ENCODE results near the gene LDB1.

LDB1 gene

GRCh38 chr10:102120991-102121738 is 997 bp upstream of the LDB1 start:
- H3K27me3 ChIP-seq (ENCODE audit: control insufficient read depth, low read length), result no peaks in the 10 kb centered on the region

DNA sequence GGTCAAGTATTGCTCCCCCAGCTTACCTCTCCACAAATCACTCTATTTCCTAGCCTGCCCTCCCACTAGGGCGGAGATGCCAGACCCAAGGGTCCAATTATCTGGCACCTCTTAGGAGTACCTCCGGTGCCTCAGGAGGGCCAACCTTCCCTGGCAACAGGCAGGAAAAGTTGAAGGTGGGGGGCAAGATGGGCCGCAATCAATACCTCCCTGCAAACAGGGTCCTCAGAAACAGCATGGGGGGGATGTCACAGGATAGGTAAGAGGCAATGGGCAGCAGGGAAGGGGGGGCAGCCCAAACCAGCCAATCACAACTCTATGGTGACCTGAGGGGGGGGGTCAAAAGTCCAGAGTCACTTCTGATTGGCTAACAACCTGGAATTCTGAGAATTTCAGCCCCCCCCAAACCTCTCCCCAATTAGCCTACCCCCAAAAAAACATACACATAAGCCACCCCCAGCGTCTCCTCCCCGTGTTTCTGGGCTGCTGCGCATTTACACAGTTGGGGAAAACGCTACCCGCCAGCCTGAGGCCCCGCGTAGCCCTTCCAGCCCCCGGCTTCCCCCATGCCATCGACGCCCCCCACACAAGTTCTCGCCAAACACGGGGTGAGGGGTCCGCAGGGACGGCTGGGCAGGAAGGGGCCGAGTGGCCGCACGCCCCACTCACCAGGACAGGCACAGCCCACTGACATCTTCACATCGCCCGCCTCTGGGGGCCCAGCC is 589 bp downstream of the LDB1 start:
- Histone ChIP-seq H3K4me2 (ENCODE audit: low read length) (peak overlapping the region; percentile 99), H3K4me1 (ENCODE audit: control insufficient read depth, low read length) (peaks cover 59% of the 10 kb centered on the region), H3F3A (ENCODE audit: control insufficient read depth, insufficient read depth) (peaks cover 49% of the 10 kb centered on the region), H3K9me2 (replicated peaks; ENCODE audit: control insufficient read depth, low read length) (no peaks in the 10 kb centered on the region), H3K27ac (ENCODE audit: low read depth, low read length) (peak overlapping the region; percentile 86), H3K9me3 (ENCODE audit: control insufficient read depth, insufficient read depth, low read length) (no peaks in the 10 kb centered on the region), H3K27me3 (ENCODE audit: control insufficient read depth, low read length) (no peaks in the 10 kb centered on the region), H3K4me3 (ENCODE audit: low read length) (peak overlapping the region; percentile 97), H3K79me2 (ENCODE audit: control insufficient read depth, low read length) (peaks cover 63% of the 10 kb centered on the region), H3K36me3 (ENCODE audit: control insufficient read depth, low read length) (no peaks in the 10 kb centered on the region; the same call in 1 of the 2 replicates), H4K20me1 (ENCODE audit: control insufficient read depth, insufficient read depth, low read depth, low read length) (no peaks in the 10 kb centered on the region)
- TF ChIP-seq, protein P1, sequence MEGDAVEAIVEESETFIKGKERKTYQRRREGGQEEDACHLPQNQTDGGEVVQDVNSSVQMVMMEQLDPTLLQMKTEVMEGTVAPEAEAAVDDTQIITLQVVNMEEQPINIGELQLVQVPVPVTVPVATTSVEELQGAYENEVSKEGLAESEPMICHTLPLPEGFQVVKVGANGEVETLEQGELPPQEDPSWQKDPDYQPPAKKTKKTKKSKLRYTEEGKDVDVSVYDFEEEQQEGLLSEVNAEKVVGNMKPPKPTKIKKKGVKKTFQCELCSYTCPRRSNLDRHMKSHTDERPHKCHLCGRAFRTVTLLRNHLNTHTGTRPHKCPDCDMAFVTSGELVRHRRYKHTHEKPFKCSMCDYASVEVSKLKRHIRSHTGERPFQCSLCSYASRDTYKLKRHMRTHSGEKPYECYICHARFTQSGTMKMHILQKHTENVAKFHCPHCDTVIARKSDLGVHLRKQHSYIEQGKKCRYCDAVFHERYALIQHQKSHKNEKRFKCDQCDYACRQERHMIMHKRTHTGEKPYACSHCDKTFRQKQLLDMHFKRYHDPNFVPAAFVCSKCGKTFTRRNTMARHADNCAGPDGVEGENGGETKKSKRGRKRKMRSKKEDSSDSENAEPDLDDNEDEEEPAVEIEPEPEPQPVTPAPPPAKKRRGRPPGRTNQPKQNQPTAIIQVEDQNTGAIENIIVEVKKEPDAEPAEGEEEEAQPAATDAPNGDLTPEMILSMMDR (IDR thresholded peaks at IDR 0.05; ENCODE audit: low read depth, low read length, poor library complexity, severe bottlenecking), result no peak
- no peak for TF ChIP-seq EZH2phosphoT487 (IDR thresholded peaks at IDR 0.05; ENCODE audit: borderline replicate concordance, low read length)

More at GRCh38 chr10:102120991-102121738, 997 bp upstream of the LDB1 start:
- Histone ChIP-seq H4K20me1 (ENCODE audit: control insufficient read depth, insufficient read depth, low read depth, low read length) (no peaks in the 10 kb centered on the region), H3K79me2 (ENCODE audit: control insufficient read depth, low read length) (peaks cover 48% of the 10 kb centered on the region), H3K4me2 (ENCODE audit: low read length) (peak overlapping the region; percentile 99), H3K9me2 (replicated peaks; ENCODE audit: control insufficient read depth, low read length) (no peaks in the 10 kb centered on the region), H3K27ac (ENCODE audit: low read depth, low read length) (peak overlapping the region; percentile 86), H3K36me3 (ENCODE audit: control insufficient read depth, low read length) (no peaks in the 10 kb centered on the region; the same call in 1 of the 2 replicates), H3K9me3 (ENCODE audit: control insufficient read depth, insufficient read depth, low read length) (no peaks in the 10 kb centered on the region), H3F3A (ENCODE audit: control insufficient read depth, insufficient read depth) (peaks cover 38% of the 10 kb centered on the region), H3K4me1 (ENCODE audit: control insufficient read depth, low read length) (peaks cover 46% of the 10 kb centered on the region), H3K4me3 (ENCODE audit: low read length) (peak overlapping the region; percentile 97)
- TF ChIP-seq EZH2phosphoT487 (IDR thresholded peaks at IDR 0.05; ENCODE audit: borderline replicate concordance, low read length), result no peak
- TF ChIP-seq, protein P1 (IDR thresholded peaks at IDR 0.05; ENCODE audit: low read depth, low read length, poor library complexity, severe bottlenecking), result no peak

- H3K27ac ChIP-seq (ENCODE audit: low read depth, low read length), result peak overlapping the region; percentile 86
These were observed 1.3 kb downstream of the LDB1 start for GRCh38 chr10:102118867-102119266.

More at GRCh38 chr10:102118867-102119266, 1.3 kb downstream of the LDB1 start:
- H3K4me1 ChIP-seq (ENCODE audit: control insufficient read depth, low read length), result peaks cover 60% of the 10 kb centered on the region
- no peaks in the 10 kb centered on the region for H3K9me3 ChIP-seq (ENCODE audit: control insufficient read depth, insufficient read depth, low read length)
- H4K20me1 ChIP-seq (ENCODE audit: control insufficient read depth, insufficient read depth, low read depth, low read length), result peaks cover 5% of the 10 kb centered on the region; the same call in 1 of the 2 replicates
- H3K36me3 ChIP-seq (ENCODE audit: control insufficient read depth, low read length), result peaks cover under 1% of the 10 kb centered on the region; the same call in 1 of the 2 replicates
- peaks cover 49% of the 10 kb centered on the region for H3F3A ChIP-seq (ENCODE audit: control insufficient read depth, insufficient read depth)
- TF ChIP-seq, protein P1 (IDR thresholded peaks at IDR 0.05; ENCODE audit: low read depth, low read length, poor library complexity, severe bottlenecking), result no peak
- no peak for TF ChIP-seq EZH2phosphoT487 (IDR thresholded peaks at IDR 0.05; ENCODE audit: borderline replicate concordance, low read length)
- no peaks in the 10 kb centered on the region for H3K9me2 ChIP-seq (replicated peaks; ENCODE audit: control insufficient read depth, low read length)
- H3K27me3 ChIP-seq (ENCODE audit: control insufficient read depth, low read length), result no peaks in the 10 kb centered on the region
- H3K79me2 ChIP-seq (ENCODE audit: control insufficient read depth, low read length), result peaks cover 69% of the 10 kb centered on the region
- H3K4me2 ChIP-seq (ENCODE audit: low read length), result peak overlapping the region; percentile 99
- H3K4me3 ChIP-seq (ENCODE audit: low read length), result peak overlapping the region; percentile 97
